Activated CD8-positive, alpha-beta memory T cell treated with anti-CD3 and anti-CD28 coated beads, Interleukin-2, amount 50 U/mL, for 1 hour (primary cell): ENCODE measurements around the gene SYT1.

Experiments
- DNase-seq: peaks from one replicate; pipeline ENCODE4 v3.0.0-alpha.2; 2020; ENCODE audit errors: extremely low read depth

Gene SYT1

DNA sequence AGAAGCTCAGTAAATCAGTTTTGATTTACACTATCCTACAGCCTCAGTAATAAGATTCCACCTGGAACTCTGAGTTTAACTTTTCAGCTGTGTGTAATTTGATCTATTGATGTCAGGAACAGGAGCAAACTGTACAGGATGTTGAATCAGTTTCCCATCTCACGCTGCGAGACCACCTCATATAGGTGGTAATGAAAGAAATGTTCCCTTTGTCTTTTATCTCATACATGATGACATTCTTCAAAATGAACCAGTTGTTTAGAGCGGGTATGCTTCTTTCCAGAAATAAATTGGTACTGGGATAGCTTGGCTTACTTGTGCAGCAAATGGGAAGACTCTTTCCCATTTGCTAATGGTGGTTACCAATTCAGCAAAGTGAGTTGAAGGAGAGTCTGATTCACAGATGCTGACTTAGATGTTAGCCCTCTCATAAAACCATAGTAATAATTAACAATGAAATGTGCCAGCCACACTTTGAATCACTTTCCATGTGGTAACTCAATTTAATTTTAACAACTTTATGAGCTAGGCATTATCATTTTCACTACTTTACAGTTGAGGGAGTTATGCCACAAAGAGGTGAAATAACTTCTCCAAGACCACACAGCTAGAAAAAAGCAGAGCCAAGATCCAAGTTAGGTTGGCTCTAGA lies 574.7 kb downstream of the SYT1 start:
- no peak for DNase-seq

- no peak for DNase-seq
Observed at GRCh38 chr12:79441534-79441933, 577.0 kb downstream of the SYT1 start.

DNA sequence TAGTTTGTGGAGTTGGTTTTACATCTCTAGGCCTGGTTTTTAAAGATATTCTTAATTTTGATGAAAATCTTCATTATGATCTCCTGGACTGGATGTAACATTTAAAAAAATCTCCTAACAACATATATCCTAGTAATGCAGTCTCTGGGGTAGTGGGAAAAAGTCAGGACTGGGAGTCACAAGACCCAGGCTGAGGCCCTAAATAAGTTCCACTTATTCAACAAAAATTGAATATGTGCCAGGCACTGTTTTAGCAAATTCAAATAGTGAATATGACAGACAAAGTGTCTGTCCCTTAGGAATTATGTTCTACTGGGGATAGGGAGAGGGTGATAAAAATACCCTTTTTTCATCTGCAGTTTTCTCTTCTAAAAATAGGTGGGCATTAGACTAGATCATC lies 577.8 kb downstream of the SYT1 start:
- DNase-seq: no peak

DNA sequence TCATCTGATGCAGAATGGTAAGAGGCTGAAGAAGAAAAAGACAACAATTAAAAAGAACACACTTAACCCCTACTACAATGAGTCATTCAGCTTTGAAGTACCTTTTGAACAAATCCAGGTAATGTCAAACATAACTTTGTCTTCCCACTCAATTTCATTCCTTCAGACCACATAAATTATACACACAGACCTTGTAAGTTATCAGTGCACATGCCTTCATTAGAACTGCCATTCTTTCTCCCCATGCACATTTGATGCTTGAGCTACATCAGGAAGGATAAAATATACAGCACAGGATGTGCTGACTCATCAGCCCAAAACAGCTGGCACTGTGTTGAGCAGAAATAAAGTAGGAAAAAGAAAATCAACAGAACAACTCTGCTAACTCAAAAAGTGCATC lies 579.5 kb downstream of the SYT1 start:
- no peak for DNase-seq

DNA sequence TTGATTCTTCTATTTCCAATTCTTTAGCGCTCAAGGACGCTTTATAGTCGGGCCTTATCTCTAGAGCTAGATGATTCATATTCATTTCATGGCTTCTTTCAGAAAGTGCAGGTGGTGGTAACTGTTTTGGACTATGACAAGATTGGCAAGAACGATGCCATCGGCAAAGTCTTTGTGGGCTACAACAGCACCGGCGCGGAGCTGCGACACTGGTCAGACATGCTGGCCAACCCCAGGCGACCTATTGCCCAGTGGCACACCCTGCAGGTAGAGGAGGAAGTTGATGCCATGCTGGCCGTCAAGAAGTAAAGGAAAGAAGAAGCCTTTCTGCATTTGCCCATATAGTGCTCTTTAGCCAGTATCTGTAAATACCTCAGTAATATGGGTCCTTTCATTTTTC lies 584.2 kb downstream of the SYT1 start:
- no peak for DNase-seq

DNA sequence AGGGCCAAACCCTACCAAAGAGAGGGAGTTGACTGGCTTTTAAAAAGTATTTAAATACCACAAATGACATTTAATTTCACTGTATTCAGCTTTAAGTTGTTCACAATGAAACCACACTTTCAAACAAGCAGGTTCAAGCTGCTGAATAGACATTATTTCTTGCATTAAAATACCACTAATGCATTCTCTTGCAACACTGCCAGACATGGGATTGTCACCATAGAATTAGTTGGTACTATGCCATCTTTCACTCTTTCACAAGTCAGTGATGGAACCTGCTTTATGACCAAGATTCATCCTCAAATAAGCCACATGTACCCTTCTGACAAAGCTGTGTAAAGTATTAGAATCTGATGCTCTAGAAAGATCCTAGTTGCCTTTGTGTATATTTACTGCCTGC lies 586.8 kb downstream of the SYT1 start:
- no peak for DNase-seq

DNA sequence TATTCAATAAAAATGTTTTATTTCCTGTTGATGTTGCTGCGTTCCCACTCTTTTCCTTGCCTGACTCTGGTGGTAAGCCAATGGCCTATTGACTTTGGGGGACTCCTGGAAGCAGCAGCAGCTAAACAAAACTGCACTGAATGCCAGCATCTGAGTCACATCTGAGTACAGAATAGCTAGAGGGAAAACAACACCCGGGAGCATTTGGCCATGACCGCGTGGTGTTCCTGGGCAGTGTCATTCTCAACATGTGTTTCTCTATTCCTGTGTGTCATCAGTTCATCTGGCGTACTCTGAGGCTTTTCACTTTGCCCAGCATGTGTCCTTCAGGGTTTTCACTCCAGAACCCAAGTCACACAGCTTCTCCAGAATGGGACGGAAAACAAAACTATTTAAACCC lies 587.4 kb downstream of the SYT1 start:
- DNase-seq: no peak

- no peak for DNase-seq
Observed at GRCh38 chr12:79452906-79453305, 588.3 kb downstream of the SYT1 start.

GRCh38 chr12:79453820-79454219 lies 589.2 kb downstream of the SYT1 start:
- no peak for DNase-seq

GRCh38 chr12:79454338-79454843 lies 589.8 kb downstream of the SYT1 start:
- no peak for DNase-seq

DNA sequence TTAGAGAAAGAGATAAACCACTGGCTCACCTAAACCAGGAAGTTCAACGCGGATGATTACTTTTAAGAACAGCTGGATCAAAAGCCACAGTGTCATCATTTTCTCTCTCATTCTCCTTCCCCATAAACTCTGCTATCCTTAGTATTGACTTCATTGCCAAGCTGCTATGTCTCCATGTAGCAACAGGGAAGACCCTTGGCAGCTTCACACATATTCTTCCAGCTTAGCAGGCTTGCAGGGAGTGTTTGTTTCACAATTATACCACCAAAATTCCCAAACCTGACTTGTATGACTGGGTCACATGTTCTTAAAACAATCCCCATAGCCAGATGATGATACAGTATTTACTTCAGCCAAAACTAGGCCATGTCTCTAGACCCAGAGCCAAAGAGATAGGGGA lies 590.7 kb downstream of the SYT1 start:
- no peak for DNase-seq

DNA sequence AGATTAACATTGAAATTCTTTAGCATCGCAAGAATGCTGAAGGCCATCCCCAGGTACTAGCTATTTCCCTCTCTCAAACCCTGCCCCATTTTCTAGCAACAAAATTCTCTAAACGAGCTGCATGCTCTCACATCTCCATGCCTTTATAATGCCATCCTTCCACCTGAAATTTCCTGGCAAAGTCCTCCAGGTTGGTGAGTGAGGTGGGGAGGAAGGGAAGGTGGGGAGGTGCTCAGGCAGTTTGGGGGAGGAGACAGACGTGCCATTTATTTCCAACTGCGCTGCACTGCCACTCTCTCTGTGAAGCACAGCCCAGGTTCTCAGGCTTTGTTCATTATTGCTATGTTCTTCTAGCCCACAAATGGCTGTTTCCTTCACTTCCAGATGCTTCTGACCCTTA lies 617.7 kb downstream of the SYT1 start:
- DNase-seq: no peak

DNA sequence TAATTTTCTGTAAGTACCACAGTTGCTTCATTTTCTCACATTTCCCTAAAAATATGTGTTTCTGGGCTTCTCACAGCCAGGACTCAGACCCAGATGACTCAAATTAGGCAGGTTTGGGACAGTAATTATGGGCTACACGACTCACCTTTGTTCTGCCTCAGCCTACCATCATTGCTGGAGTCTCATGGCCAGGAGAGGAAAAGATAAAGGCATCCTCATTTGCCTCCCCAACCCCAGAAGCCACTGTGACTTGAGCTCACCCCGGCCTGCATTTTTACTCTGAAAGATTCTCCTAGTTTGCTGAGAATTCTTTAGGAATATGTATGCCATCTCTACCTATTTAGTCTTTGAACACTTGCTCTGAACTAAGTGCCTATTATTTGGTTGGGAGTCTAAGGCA lies 618.3 kb downstream of the SYT1 start:
- DNase-seq: no peak

GRCh38 chr12:79486154-79486553 lies 621.6 kb downstream of the SYT1 start:
- DNase-seq: no peak

GRCh38 chr12:79487386-79488110 lies 623.0 kb downstream of the SYT1 start:
- DNase-seq: no peak
